Measurements from ENCODE around the gene FAM81A. TPM values are rescaled to one million over a fixed set of nuclear protein-coding genes. Genes with fewer than 3 reads are reported as not detected.
"Not testable (repeated sequence)": the region's sequence is repeated elsewhere in the genome, so short reads cannot be mapped to it uniquely, and the experiment has no call there.

The FAM81A gene
- total RNA-seq, 1 donor: 0.94 TPM

- Histone ChIP-seq H3K9me3 (ENCODE audit: low read depth, low read length) (no peaks in the 10 kb centered on the region), H3K27me3 (ENCODE audit: insufficient read depth, low read length) (no peaks in the 10 kb centered on the region), H3K4me3 (ENCODE audit: low read length) (no peak overlapping the region), H3K4me1 (ENCODE audit: insufficient read depth, low read length) (peaks cover 6% of the 10 kb centered on the region)
Observed at GRCh38 chr15:59492389-59493377, 54.7 kb downstream of the FAM81A start.

DNA sequence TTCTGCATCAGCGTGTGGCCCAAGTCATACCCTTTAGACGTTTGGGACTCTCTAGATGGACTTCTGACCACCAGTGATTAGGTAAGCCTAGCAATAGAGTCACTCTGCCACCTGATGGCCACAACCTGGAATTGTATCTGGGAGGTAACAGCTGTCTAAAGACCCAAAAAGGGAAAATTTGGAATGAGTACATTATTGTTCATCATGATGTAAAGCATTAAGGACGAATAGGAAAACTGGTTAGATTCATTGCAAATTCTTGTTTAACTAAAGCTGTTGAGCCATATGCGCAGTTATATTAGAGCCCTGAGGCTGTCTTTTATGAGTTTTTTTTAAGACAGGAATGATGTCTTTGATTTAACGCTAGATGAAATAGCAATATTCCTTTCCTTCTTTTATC lies 63.6 kb downstream of the FAM81A start:
- Histone ChIP-seq H3K27me3 (ENCODE audit: insufficient read depth, low read length) (no peaks in the 10 kb centered on the region), H3K9me3 (ENCODE audit: low read depth, low read length) (no peaks in the 10 kb centered on the region), H3K4me1 (ENCODE audit: insufficient read depth, low read length) (no peaks in the 10 kb centered on the region), H3K4me3 (ENCODE audit: low read length) (no peak overlapping the region)

GRCh38 chr15:59515190-59515589 lies 77.2 kb downstream of the FAM81A start:
- Histone ChIP-seq H3K27me3 (ENCODE audit: insufficient read depth, low read length) (no peaks in the 10 kb centered on the region), H3K9me3 (ENCODE audit: low read depth, low read length) (no peaks in the 10 kb centered on the region), H3K4me3 (ENCODE audit: low read length) (no peak overlapping the region), H3K4me1 (ENCODE audit: insufficient read depth, low read length) (peaks cover 24% of the 10 kb centered on the region)

DNA sequence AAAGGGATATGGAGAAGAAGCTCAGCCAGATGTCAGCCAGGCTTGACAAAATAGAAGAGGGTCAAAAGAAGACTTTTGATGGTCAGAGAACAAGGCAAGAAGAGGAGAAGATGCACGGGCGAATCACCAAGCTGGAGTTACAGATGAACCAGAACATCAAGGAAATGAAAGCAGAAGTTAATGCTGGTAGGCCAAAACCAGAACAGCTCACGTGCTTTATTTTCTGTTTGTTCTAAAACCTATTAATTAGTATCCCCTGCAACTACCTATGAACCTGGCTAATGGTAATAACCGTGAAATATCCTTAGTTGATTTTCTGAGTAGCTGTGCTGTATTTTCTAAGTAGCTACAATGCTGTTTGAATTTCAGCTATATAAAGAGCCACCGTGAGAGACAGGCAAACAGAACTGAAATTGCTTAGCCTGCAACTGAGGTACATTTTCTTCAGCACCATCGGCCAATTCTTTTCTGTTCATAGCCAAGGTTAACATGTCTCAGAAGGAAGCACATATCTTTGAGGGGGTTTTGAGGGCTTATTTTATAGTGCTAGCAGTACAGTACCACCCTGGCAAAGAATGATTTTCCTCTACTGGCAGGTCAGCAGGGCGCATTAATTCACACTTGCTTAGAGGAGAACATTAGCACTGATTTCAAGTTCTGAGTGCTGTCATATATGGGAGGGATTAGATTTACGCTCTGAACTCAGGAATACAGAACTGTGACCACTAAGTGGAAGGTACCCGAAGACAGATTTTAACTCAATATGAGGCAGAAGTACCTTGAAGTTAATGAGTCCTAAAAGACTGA lies 78.9 kb downstream of the FAM81A start:
- peaks cover 30% of the 10 kb centered on the region for H3K4me1 ChIP-seq (ENCODE audit: insufficient read depth, low read length)
- H3K9me3 ChIP-seq (ENCODE audit: low read depth, low read length): no peaks in the 10 kb centered on the region
- H3K27me3 ChIP-seq (ENCODE audit: insufficient read depth, low read length): no peaks in the 10 kb centered on the region
- H3K4me3 ChIP-seq (ENCODE audit: low read length): no peak overlapping the region

- H3K4me3 ChIP-seq (ENCODE audit: low read length): no peak overlapping the region
- no peaks in the 10 kb centered on the region for H3K9me3 ChIP-seq (ENCODE audit: low read depth, low read length)
- H3K27me3 ChIP-seq (ENCODE audit: insufficient read depth, low read length): no peaks in the 10 kb centered on the region
- H3K4me1 ChIP-seq (ENCODE audit: insufficient read depth, low read length): peaks cover 50% of the 10 kb centered on the region
Observed at GRCh38 chr15:59519329-59519728, 81.3 kb downstream of the FAM81A start.

GRCh38 chr15:59521443-59521842 lies 83.5 kb downstream of the FAM81A start:
- Histone ChIP-seq H3K27me3 (ENCODE audit: insufficient read depth, low read length) (no peaks in the 10 kb centered on the region), H3K9me3 (ENCODE audit: low read depth, low read length) (no peaks in the 10 kb centered on the region), H3K4me1 (ENCODE audit: insufficient read depth, low read length) (peaks cover 53% of the 10 kb centered on the region), H3K4me3 (ENCODE audit: low read length) (no peak overlapping the region)

- H3K27me3 ChIP-seq (ENCODE audit: insufficient read depth, low read length): no peaks in the 10 kb centered on the region
- H3K4me1 ChIP-seq (ENCODE audit: insufficient read depth, low read length): peaks cover 40% of the 10 kb centered on the region
- H3K4me3 ChIP-seq (ENCODE audit: low read length): no peak overlapping the region
- no peaks in the 10 kb centered on the region for H3K9me3 ChIP-seq (ENCODE audit: low read depth, low read length)
Observed at GRCh38 chr15:59522988-59523461, 85.0 kb downstream of the FAM81A start.

- no peaks in the 10 kb centered on the region for H3K27me3 ChIP-seq (ENCODE audit: insufficient read depth, low read length)
- H3K4me1 ChIP-seq (ENCODE audit: insufficient read depth, low read length): peaks cover 38% of the 10 kb centered on the region
- H3K4me3 ChIP-seq (ENCODE audit: low read length): no peak overlapping the region
- no peaks in the 10 kb centered on the region for H3K9me3 ChIP-seq (ENCODE audit: low read depth, low read length)
Observed at GRCh38 chr15:59523702-59524101, 85.7 kb downstream of the FAM81A start.

DNA sequence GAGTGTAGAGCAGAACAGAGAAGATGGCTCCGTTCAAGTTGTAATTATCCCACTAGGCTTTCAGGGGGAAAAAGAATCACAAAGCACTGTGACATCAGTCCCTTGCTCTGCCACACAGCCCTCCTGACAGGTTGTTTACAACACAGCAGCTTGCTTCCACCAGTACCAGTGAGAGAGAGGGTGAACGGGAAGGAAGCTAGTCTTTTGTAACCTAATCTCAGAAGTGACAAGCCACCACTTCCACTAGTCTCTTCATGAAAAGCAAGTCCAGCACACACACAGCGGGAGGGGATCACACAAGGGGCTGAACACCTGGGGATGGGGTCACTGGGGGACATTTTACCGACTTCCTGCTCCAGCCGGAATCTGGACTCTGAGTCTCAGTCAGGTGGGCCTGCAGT lies 86.3 kb downstream of the FAM81A start:
- Histone ChIP-seq H3K4me1 (ENCODE audit: insufficient read depth, low read length) (peaks cover 42% of the 10 kb centered on the region), H3K27me3 (ENCODE audit: insufficient read depth, low read length) (no peaks in the 10 kb centered on the region), H3K9me3 (ENCODE audit: low read depth, low read length) (no peaks in the 10 kb centered on the region), H3K4me3 (ENCODE audit: low read length) (no peak overlapping the region)

GRCh38 chr15:59526466-59526865 lies 88.5 kb downstream of the FAM81A start:
- not testable (repeated sequence) for H3K27me3 ChIP-seq (ENCODE audit: insufficient read depth, low read length); H3K4me3 ChIP-seq (ENCODE audit: low read length); H3K9me3 ChIP-seq (ENCODE audit: low read depth, low read length)
- peaks cover 46% of the 10 kb centered on the region for H3K4me1 ChIP-seq (ENCODE audit: insufficient read depth, low read length)

DNA sequence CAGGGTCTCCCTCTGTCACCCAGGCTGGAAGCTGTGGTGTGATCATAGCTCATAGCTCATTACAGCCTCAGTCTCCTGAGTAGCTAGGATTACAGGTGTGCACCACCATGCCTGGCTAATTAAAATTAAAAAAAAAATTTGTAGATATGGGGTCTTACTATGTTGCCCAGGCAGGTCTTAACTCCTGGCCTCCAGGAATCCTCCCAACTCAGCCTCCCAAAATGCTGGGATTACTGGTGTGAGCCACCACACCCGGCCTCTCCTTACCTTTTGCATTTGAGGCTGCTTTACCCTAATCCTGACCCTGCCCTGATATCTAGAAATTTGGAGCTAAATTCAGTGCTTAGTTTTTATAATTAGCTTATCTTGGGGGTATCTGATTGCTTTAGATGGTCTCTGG lies 90.4 kb downstream of the FAM81A start:
- Histone ChIP-seq H3K4me3 (ENCODE audit: low read length) (no peak overlapping the region), H3K27me3 (ENCODE audit: insufficient read depth, low read length) (no peaks in the 10 kb centered on the region), H3K4me1 (ENCODE audit: insufficient read depth, low read length) (peaks cover 47% of the 10 kb centered on the region), H3K9me3 (ENCODE audit: low read depth, low read length) (no peaks in the 10 kb centered on the region)

DNA sequence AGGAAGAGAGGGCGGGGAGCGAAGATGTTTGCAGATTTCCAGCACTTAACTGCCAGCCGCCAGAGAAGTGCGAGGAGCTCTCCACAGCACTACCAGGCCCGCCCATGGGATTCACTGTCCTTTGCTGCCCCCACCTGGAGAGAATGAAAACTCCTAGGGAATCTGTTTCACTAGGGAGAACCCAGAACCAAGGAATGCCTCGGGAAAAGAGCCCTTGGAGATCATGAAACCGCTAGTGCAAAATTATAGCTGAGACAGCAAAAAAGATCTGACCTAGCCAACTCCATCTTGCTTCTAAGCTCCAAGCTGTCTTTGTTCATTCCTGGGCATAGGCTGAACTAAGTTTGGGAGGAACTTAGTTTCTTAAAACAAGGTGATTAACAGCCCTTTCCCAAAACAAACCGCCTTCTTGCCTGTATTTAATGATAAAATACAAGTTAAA lies 91.0 kb downstream of the FAM81A start:
- no peaks in the 10 kb centered on the region for H3K27me3 ChIP-seq (ENCODE audit: insufficient read depth, low read length)
- H3K4me3 ChIP-seq (ENCODE audit: low read length): no peak overlapping the region
- H3K4me1 ChIP-seq (ENCODE audit: insufficient read depth, low read length): peaks cover 41% of the 10 kb centered on the region
- no peaks in the 10 kb centered on the region for H3K9me3 ChIP-seq (ENCODE audit: low read depth, low read length)

- Histone ChIP-seq H3K4me1 (ENCODE audit: insufficient read depth, low read length) (peaks cover 27% of the 10 kb centered on the region), H3K9me3 (ENCODE audit: low read depth, low read length) (no peaks in the 10 kb centered on the region), H3K4me3 (ENCODE audit: low read length) (no peak overlapping the region), H3K27me3 (ENCODE audit: insufficient read depth, low read length) (no peaks in the 10 kb centered on the region)
Observed at GRCh38 chr15:59531066-59531675, 93.2 kb downstream of the FAM81A start.

GRCh38 chr15:59532770-59533379 lies 94.9 kb downstream of the FAM81A start:
- Histone ChIP-seq H3K27me3 (ENCODE audit: insufficient read depth, low read length) (no peaks in the 10 kb centered on the region), H3K4me3 (ENCODE audit: low read length) (no peak overlapping the region), H3K4me1 (ENCODE audit: insufficient read depth, low read length) (peaks cover 27% of the 10 kb centered on the region), H3K9me3 (ENCODE audit: low read depth, low read length) (no peaks in the 10 kb centered on the region)

Measured in mononuclear cell (primary cell).